Muscle of back (tissue), 11 donors: Measurements from ENCODE around the gene MEIOSIN. TPM values are rescaled to one million over a fixed set of nuclear protein-coding genes. Genes with fewer than 3 reads are reported as not detected.

Experiments used
- DNase-seq, 3 donors: peaks; one replicate each; pipeline versions ENCODE4 v3.0.0 to v3.0.0-alpha.2; 2013
- polyA plus RNA-seq, 10 donors: library from polyadenylated mRNA; unstranded; fragments of 120-200 nt; gene quantifications; one replicate each; pipeline ENCODE4 v1.2.1, GENCODE V29; 2013; ENCODE audit not compliant: insufficient read length in 10 of 10

MEIOSIN gene
- polyA plus RNA-seq, 10 donors = 0.09 to 0.14 TPM; not detected in 8

DNA sequence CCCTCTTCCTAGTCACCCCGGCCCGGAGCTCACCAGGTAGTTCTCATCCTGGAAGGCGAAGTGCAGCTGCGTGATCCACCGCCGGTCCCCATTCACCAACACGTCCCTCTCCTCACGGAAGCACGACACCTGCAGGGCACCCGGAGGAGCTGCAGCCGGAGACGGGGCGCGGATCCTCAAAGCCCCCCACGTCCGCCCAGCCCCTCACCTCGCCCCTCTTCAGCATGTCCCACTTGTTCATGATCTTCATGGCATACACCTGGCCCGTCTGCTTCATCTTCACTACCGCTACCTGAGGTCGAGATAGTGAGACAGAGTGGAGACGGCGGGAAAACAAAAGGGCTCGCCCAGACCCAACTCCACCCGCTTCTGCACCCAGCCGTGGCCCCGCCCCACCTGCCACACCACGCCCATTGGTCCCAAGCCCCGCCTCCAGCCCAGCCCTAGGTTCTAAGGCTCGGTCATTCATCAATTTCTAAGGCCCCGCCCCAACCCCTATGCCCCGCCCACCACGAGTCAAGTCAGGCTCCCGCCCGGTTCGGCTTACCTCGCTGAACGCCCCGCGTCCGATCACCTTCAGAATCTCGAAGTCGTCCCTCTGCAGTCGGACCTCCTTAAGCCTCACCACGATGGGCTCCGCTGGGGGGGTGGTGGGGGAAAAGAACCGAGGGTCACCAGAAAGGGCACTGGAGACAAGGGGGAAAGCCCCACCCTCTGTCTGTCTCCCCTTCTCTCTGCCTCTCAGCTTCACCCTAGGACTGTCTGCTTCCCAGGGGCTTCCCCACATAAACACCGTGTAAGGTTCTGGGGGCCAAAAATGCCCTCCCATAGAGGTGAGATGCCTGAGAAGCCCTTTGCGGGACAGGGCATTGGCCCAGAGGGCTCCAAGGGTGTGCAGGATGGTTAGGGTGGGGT, 46.2 kb downstream of the MEIOSIN start:
- DNase-seq = peak in 1 of 3 donors; percentile 71

DNA sequence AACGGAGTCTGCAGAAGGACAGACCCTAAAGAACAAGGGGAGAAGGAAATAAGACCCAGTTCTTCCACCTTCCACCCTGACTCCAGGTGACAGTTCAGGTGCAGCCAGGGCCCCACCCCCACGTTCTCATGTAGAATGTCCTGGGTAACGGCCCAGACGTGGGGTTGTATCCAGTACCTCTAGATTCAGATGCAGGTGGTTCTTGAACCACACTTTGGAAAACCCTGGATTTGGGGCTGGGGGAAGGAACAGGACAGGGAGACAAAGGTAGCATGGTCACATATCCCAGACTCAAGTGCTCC, 46.9 kb downstream of the MEIOSIN start:
- DNase-seq = no peak

DNA sequence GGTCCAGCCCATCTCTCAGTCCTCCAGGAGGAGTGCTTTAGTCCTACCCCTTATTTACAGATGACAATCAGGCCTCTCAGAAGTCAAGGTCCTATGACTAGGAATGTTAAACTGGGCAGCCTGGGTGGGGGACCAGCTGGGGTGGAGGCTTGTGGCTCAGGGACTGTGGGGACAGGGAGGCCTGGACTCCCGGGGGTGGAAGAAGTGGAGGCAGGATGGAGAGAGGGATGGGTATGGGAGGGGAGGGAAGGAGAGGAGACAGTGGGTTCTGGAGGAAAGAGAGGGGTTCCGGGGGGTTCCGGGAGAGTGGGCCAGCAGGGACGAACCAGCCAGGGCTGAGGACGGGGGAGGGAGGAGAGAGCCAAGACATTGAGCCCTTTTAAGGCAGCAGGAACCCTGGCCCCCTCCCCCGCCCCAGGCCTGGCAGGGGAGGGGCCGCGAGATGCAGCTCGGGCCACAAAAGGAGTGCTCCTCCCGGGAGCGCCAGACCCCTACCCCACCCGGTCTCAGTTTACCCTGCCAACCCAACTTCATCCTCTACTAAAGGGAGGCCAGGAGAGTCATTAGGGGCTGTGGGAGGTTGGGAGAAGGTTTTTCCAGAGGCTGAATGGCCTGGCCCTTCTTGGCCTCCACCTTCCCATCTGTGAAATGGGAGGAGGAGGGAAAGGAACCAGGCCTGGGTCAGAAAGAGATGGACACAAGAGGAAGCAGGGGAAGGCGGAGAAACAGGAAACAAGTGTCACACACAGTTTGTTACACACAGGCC, 47.4 kb downstream of the MEIOSIN start:
- DNase-seq = no peak

DNA sequence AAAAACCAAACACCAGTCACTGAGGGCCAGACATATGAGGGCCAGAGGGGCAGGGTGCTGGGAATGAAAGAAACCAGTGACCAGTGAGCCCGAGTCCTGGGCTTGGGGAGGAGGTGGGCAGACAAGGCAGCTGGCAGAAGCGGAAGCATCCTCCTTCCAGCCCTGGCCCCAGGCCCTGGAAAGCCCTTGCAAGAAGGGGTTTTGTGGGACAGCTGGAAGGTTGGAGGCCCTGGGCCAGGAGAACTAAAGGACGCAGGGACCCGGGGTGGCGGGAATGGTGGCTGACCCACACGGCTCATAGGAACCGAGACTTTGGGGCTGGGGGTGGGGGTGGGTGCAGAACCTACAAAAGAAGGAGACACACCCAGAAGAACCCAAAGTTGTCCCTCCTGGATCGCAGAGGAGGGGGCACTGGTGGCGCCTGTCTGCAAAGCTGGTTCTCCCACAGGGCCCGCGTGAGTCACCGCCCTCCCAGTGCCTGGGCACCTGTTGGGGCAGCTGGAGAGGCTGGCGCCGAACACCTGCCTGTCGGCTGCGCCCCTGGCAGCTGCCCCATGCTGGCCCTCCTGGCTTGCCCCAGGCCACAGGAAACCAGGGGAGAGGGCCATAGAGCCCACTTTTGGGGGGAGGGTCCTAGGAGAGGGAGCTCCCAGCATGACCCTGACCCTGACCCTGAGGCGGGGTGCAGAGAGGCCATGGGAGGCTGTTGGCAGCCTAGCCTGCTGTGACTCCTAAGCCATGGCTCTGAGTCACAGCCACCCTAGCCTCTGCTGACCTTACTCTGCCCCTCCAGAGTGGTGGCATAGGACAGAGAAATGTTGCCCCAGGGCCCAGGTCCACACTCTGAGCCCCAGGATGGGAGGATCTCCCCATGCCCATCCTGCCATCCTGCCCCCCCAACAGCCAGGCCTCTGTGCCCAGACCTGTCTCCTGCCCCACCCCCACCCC, 48.2 kb downstream of the MEIOSIN start:
- DNase-seq = peak in 2 of 3 donors; percentile 62 to 79

DNA sequence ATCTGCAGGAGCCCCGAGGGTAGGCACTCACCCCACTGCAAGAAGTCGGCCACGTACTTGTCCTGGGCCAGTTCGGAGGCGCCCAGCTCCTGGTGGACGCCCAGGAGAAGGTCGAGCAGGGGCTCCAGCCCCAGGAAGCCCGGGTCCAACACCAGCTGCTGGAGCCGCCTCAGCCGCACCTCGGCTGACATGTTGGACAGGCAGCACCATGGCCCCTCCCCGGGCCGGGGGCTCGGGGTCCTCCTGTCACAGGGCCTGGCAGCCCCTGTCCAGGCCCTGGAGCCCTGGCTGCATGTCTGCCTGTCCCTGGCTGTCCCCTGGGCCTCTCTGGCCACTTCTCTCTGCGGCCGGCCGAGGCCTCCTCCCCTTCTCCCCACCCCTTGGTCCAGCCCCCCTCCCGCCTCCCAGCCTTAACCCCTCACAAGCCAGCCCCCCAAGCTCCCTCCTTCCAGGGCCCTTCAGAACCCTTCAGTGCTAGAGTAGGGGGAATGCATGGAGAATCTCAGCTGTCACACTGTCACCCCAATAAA, 49.0 kb downstream of the MEIOSIN start, which contains the start of gene DMPK:
DMPK (minus strand) TSS at position 329 of the 530 bp plus-strand sequence; CDS start at position 191, 138 bp downstream.
- DNase-seq = peak in 2 of 3 donors; percentile 62 to 82

DNA sequence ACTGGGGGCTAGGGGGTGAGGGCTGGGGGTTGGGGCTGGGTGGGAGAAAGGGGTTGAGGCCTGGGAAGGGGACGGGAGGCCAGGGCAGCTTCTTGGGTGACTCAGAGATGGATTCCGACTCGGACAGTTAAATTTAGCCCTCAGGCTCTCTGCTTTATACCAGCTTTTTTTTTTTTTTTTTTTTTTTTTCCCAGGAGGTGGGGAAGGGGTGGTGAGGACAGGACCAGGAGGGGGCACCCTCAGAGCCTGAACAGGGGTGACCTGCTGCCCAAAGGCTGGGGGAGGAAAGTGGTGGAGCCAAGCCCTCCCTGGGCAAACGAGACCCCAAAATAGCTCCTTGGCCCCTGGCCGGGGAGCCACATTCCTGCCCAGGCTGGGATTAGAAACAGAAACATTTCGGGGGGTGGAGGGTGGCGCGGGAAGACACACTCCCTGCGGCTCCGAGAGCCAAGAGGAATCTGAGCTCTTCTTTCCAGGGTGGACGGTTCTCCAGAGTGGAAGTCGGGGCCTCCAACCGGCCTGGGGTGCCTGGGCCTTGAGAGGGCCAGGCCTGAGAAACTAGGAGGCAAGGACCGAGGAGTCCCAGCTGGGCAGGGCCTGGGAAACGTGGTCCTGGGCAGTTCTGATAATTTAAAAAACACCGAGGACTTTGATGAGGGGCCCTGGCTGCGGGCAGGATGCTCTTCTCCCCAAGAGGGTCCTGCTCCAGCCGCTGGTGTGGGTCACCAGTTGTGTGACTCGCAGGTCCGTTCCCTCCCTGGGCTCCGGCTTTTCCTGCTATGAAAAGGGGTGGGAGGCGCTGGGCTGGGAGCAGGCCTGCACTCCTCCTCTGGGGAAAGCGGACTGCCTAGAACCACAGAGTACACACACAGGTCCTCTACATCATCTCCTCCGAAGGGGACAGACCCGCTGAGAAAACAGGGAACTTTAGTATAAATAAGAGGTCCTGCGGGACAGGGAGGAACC, 49.9 kb downstream of the MEIOSIN start:
- peak; percentile 73 to 76 (median 74) for DNase-seq

DNA sequence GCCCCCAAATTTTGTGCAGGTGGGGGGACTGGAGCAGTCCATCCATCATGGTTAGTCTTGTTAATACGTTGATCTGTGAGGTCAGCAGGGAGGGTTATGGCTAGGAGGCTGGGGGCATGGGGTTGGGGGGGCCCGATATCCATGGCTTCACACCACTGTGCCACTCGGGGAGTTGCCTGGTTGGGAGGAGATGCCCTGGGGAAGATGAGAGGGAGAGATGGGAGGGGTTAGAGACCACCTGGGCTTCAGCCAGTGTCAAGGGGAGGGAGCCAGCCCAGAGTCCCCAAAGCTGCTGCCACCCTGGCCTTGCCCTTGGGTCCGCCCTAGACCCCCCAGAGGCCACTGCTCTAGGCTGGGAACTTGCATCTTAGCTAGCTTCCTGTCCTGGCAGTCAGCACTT, 50.9 kb downstream of the MEIOSIN start:
- no peak for DNase-seq

DNA sequence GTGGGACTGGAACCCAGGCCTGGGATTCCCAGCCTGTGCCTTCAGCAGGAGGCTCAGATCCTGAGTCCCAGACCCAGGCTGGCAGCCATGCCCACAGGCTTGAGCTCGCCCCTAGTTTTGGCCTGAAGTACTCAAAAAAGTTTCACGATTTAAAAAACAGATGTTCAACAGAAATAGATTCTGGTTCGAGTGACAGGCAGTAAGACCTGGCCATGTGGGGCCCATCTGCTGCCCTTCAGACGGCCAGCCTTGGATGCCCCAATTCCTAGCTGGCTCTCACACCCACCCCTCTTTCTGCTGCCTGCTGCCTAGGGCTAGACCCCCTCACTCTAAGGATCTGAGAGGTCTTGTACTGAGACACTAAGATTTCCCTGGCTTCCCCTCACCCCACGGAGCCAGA, 51.9 kb downstream of the MEIOSIN start:
- DNase-seq = no peak

DNA sequence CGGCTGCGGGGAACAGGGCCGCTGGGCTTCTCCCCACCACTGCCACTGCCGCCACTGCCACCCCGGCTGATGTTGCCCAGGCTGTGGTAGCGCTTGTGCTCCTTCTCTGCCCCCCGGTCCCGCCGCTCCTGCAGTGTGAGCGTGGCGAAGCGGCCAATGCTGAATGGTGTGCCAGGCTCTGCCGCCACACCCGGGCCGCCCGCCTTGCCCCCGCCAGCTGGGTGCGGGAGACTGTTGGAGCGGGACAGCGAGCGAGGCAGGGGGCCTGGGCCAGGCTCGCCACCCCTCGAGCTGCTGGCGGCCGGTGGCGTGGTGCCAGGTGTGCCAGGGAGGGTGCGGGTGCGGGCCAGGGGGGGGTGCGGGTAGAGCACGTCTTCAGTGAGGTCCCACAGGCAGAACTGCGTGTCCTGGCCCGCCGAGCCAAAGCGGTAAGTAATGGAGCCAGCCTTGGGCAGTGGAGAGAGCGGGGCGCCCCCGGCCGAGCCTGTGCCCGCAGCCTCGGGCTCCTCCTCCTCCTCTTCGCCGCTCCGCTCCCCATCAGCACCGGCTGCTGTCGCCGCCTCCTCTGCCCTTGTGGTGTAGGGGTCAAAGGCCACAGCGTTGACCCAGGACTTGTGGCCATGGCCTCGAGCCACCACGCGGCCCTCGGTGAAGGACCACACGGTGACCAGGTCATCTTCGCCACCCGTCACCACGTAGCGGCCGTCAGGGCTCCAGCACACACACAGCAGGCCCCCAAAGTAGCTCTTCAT, 52.7 kb downstream of the MEIOSIN start:
- no peak for DNase-seq

DNA sequence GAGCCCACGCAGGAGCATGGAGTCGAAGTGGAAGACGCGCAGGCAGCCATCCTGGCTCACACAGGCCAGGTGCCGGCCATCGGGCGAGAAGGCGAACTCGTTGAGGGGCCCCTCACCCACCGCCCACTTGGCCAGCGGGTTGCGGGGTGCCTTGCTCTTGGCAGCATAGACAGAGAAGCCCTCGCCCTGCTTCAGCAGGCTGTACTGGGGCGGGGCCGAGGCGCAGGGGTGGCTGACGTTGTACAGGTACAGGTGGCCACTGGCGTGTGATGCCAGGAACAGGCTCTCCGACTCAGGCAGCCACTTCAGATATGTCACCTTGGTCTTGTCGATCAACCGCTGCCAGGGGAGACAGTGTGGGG, 53.3 kb downstream of the MEIOSIN start:
- DNase-seq = no peak

DNA sequence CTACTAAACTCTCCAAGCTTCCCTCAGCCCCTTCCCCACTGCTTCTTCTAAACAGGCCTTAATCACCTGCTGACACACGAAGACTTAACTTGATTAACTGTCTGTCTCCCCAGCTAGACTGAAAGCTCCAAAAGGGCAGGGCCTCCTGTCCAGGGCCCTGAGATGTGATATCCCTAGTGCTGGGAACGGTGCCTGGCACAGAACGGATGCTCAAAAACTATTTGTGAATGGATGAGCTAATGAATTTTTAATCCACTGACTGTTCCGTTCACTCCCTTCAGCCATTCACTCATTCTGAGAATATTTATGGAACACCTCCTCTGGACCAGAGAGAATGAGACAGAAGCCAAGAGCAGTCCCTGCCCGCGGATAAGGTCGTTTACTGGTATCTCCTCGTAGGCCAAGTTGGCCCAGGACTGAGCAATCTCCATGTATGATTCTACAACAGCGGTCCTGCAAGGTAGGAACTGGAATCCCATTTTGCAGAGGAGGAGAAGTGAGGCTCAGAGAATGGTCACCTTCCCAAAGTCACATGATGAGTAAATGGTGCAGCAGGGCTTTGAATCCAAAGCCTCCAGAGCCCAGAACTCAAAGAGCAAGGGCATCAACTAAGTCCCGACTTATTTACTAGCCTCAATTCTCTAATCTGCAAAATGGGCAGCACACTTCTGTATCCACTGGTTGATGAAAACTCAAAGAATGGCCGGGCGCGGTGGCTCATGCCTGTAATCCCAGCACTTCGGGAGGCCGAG, 56.0 kb downstream of the MEIOSIN start:
- no peak for DNase-seq

DNA sequence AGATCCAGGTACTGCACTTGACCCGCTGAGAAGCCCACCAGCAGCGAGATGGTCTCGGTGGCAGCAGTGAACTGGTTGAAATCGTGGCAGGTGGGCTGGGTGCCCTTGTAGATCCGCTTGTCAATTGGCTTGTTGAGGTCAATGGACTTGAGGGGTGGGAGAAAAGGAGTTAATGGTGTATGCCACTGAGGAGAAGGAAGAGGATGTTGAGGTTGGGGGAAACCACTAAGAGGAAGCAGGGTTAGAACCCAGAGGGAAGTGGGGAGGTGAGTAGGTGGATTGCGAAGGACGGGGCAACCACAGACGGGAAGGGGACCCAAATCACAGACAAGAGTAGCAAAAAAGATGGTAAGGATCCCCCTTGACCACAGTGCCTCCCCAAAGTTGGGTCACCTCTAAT, 57.7 kb downstream of the MEIOSIN start:
- no peak for DNase-seq

DNA sequence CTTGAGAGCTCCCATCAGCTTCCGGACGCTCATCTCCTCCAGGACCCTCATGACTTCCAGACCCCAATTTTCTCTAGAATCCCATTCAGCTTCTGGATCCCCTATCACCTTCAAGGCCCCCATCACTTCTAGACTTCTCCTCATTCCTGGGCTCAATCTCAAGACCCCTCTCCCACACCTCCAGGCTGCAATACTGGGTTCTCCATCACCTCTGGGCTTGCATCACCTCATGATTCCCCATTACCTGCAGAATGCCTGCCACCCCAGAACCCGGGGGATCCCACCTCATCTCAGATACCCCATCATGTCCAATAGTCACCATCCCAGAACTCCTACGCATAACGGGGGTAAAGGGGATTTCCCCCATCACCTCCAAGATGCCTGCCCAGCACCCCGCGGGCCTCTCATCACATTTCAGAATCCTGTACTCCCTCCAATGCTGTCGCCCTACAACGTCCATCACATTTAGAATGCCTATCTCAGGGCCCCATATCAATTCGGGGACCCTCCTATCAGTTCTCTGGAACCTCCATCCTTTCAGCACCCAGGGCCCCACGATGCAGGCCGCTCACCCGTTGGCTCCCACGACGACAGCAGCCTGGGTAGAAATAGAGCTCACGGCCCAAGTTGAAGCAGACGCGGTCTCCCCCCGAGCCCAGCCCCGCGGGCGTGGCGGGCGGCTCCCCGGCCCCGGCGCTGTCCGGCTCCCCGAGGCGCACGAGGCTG, 58.7 kb downstream of the MEIOSIN start:
- no peak for DNase-seq

DNA sequence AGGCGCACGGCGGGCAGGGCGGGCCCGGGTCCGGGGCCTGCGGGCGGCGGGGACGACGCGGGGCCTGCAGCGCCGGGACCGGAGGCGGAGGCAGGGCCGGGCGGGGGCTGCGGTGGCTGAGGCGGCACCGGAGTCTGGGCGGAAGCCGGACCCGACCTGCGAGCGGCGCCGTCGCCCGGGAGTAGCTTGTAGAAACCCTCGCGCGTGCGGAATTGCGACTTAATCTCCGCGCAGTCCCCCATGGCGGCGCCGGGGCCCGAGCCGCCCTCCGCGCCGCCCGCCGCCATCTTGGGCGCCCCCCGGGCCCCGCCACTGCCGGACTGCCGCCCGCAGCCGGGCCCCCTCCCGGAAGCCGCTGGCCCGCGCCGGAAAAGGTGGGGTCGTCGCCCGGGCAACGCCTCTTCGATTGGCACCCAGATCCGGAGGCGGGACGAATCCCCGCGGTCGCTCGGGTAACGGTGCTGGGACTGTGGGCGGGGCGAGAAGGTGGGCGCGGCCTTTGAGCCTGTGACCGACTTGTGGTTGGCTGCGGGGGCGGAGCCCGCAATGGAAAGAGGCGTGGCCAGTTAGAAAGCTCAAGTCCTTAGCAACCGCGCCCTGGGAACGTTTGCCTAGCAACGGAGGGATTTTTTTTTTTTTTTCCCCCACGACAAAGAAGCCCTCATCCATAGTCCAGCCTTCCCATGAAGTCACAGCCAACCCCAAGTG, 59.4 kb downstream of the MEIOSIN start, which contains the start of gene DMWD:
DMWD (minus strand) TSS at position 376 of the 708 bp plus-strand sequence; CDS start at position 287, 89 bp downstream.
- peak; percentile 98 to 100 (median 99) for DNase-seq

DNA sequence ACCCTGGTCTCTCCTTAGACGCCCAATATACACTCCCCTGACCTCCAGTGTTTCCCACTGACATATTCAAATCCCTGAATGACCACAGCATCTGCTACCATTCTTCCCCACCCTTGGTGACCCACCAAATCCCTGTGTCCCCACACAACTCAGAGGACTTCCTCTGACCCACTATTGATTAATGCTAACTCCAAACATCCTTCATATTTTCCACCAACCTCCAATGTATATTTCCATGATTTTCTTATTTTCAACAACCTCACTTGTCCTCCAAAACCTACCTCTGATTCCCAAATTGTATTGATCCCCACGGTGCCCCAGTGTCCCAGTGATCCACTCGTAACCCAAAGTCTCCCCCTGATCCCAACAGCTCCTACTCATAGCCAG, 59.9 kb downstream of the MEIOSIN start:
- DNase-seq = no peak

DNA sequence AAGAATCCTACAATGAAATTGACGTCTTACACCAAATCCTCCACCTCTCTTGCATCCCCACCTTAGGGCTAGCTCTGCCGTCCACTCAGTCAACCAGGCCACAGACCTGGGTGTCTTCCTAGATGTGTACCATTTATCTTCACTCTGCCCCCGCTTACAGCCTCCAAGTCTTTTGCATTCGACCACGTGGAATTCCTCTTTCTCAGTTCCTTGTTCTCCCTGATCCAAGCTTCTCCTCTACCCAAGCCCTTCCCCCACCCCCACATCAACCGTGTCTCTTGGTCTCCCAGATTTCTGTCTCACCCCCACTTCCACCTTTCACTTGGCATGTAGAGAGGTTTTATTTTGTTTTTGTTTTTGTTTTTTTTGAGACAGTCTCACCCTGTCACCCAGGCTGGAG, 60.6 kb downstream of the MEIOSIN start:
- no peak for DNase-seq

DNA sequence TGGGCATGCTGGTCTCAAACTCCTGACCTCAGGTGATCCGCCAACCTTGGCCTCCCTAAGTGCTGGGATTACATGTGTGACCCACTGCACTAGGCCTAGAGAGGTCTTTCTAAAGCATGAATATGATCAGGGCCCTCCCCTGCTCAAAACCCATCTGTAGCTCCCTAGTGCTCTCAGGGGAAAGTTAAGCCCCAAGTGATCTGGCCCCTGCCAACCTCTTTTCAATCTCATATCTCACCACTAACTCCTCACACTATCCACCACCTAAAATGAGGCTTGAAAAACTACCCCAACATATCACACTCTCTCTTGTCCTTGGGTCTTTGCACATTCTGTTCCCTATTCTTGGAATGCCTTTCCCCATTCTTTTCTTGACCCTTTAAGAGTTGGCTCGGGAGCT, 61.4 kb downstream of the MEIOSIN start:
- no peak for DNase-seq
